PC-3 (cell line): Measurements from ENCODE around the gene ZNF277.

ENCODE experiments used
- CTCF ChIP-seq: fragments of 300-600 bp; sonication (generic); conservative IDR thresholded peaks from 2 replicates; pipeline ENCODE4 v1.5.1; 2017; ENCODE audit warnings: antibody characterized with exemption, low read depth, mild to moderate bottlenecking, low read length
- EZH2phosphoT487 ChIP-seq: fragments of 300-600 bp; sonication (generic); IDR thresholded peaks from 2 replicates; pipeline ENCODE4 v1.6.1; 2018; ENCODE audit warnings: mild to moderate bottlenecking, antibody characterized with exemption, low read length, borderline replicate concordance

- TF ChIP-seq CTCF = peak; percentile 47
- TF ChIP-seq EZH2phosphoT487 = no peak
These were observed 177.3 kb downstream of the ZNF277 start for GRCh38 chr7:112383671-112384417.
